GM19468 (cell line): ENCODE measurements around the gene CCDC6.
"Not testable (repeated sequence)": the region's sequence is repeated elsewhere in the genome, so short reads cannot be mapped to it uniquely, and the experiment has no call there.

ENCODE experiments used
- ATAC-seq: cut with Tn5 transposase; IDR thresholded peaks from one replicate; pipeline ENCODE4 v1.9.1; 2021; ENCODE audit warnings: mild to moderate bottlenecking, moderate library complexity, moderate number of reproducible peaks; ENCODE audit not compliant: unreplicated experiment; ENCODE audit errors: extremely low read depth

The CCDC6 gene

DNA sequence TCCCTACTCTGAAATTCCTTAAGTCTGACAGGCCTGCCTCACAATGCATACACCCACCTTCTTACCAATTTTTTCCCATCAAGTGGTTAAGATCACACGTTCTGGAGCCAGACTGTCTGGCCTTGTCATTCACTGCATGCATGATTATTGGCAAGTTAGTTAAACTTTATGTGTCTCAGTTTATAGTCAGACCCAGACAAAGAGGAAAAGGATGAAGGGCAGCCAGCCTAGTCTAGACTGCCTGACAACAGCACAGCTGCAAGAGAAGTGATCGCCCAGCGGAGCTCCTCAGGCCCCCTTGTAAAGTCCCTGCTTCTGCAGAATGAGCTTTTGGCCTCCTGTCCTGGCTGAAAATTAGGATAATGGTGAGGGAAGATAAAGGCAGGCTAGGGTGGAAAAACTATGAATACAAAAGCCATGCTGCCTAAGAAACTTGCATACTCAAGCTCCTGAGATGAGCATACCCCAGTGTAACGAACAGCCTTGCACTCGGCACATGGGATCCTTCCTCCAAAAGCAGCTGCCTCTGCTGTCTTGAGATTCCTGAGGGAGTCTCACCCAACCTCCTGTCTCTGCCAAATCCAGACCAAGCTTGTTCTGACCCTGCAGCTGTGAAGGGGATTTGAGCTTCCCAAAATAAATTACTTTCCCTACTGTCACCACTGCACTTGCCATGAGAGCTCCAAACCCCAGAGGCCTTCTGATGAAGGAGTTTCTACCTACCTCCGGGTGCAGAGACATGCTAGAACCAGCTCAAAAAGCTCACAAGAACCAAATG lies 126.4 kb downstream of the CCDC6 start:
- ATAC-seq, result no peak

DNA sequence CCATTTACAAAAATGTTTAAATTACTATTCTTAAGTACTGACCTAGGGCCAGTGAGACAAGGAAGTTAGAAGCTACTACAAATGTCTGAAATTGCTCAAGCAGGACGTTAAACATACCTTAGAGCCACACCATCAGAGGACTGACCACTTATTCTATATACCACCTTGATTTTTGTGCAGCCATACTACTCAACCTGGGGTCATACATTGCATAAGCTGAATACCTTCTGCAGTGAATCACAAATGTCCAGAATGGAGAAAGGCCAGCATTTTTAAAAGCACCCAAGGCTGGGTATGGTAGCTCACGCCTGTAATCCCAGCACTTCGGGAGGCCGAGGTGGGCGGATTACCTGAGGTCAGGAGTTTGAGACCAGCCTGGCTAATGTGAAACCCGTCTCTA lies 131.9 kb downstream of the CCDC6 start:
- ATAC-seq, result no peak

DNA sequence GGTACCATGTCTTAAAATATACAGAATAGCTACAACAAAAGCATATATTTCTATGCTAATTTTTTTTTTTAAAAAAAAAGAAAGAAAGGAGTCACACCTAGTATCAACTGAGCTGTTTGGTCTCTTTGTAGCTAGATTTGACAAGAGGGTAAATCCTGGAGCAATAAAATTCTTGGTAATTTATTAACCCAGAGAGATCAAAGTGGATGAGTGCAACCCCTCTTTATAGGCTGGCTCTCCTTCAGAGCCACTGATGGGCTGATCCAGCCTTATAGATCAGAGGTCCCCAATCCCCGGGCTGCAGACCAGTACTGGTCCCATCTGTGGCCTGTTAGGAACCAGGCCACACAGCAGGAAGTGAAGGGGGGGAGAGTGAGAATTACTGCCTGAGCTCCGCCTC lies 133.3 kb downstream of the CCDC6 start:
- no peak for ATAC-seq

GRCh38 chr10:59771162-59771807 lies 135.1 kb downstream of the CCDC6 start:
- no peak for ATAC-seq

- no peak for ATAC-seq
Measured at GRCh38 chr10:59770689-59771088, 135.7 kb downstream of the CCDC6 start.

DNA sequence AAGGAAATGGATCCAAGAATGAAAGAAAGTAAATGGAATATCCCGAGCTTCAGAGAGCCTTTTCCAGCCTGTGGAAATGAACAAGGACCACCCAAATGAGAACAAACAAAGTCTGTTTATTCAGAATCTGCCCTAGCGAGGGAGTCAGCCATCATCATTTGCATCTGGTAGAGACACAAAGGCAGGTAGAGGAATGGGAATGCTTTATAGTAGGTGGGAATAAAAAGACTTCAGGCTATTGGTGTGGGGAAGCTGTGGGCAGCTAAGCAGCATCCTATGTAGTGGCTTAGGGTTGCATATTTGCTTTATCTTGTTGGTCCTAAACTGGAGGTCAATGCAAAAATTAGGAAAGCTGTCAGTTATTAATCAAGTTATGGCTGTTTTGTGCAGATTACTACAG lies 143.9 kb downstream of the CCDC6 start:
- no peak for ATAC-seq

GRCh38 chr10:59757966-59758365 lies 148.4 kb downstream of the CCDC6 start:
- no peak for ATAC-seq

DNA sequence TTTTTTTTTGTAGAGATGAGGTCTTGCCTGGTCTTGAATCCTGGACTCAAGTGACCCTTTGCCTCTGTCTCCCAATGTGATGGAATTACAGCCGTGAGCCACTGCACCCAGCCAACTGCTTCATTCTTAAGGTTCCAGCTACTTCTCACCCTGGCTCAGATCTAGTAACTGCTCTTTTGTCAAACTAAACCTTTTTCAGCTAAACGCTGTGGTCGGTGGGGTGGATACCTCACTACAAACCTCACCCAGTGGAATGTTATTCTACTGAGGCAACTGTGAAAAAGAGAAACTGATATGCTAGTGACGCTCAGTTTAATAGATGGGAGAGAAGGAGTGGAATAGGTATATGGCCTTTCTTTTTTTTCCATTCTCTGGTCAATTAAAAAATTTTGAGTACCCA lies 151.4 kb downstream of the CCDC6 start:
- ATAC-seq, result no peak

- no peak for ATAC-seq
Measured at GRCh38 chr10:59753267-59753666, 153.1 kb downstream of the CCDC6 start, which contains the start of gene MRLN. TSS of gene MRLN (minus strand) at chr10:59753455.

- no peak for ATAC-seq
Measured at GRCh38 chr10:59752278-59752940, 153.9 kb downstream of the CCDC6 start.

DNA sequence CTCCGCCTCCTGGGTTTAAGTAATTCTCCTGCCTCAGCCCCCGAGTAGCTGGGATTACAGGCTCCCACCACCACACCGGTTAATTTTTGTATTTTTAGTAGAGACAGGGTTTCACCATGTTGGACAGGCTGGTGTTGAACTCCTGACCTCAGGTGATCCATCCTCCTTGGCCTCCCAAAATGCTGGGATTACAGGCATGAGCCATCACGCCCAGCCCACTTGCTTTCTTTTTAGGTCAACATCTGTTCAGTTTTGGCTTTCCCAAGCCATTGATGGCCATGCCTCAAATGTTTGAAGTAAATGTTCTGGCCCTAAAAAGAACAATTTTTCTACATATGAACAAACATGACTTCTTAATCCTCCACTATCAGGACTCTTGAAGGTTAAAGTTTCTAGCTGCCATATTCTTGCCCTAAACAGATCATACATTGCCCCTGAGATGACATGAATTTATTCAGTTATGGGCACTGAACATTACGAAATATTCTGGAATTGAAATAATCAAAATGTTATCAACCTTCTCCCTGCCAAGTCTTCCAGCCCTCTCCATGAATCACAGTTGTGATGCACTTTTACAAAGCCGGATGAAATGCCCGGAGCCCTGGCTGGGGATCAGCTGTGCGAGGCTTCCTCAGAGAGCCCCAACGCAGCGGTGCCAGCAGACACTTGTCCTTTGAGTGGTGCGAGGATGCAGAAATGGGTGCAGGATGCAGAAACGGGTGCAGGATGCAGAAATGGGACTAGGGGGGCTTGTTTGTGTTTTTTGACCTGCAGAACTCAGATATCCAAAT lies 156.0 kb downstream of the CCDC6 start:
- ATAC-seq, result no peak

- ATAC-seq, result no peak
Measured at GRCh38 chr10:59748834-59749233, 157.5 kb downstream of the CCDC6 start.

- no peak for ATAC-seq
Measured at GRCh38 chr10:59745163-59745650, 161.1 kb downstream of the CCDC6 start.

- ATAC-seq, result not testable (repeated sequence)
Measured at GRCh38 chr10:59744762-59745161, 161.6 kb downstream of the CCDC6 start.

GRCh38 chr10:59744156-59744555 lies 162.2 kb downstream of the CCDC6 start:
- not testable (repeated sequence) for ATAC-seq

- no peak for ATAC-seq
Measured at GRCh38 chr10:59741583-59741982, 164.8 kb downstream of the CCDC6 start.

DNA sequence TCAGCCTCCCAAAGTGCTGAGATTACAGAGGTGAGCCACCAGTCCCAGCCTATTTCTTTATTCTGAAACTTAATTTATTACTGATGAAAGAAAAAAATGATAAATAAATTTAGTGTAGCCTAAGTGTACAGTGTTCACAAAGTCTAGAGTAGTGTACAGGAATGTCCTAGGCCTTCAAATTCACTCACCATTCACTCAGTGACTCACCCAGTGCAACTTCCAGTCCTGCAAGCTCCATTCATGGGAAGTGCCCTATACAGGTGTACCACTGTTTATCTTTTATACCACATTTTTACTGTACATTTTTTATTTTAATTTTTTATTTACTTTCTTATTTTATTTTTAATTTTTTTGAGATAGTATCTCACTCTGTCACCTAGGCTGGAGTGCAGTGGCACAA lies 165.3 kb downstream of the CCDC6 start:
- no peak for ATAC-seq
